PFSK-1 (cell line): Measurements from ENCODE around the gene STX11.

Experiments used
- FOXP2 ChIP-seq: optimal IDR thresholded peaks from 2 replicates; pipeline ENCODE3; 2011; ENCODE audit warnings: borderline replicate concordance, control low read depth, inconsistent platforms; ENCODE audit not compliant: insufficient read depth; ENCODE audit errors: extremely low read length, extremely low read depth
- POLR2AphosphoS5 ChIP-seq: IDR thresholded peaks from 2 replicates; pipeline ENCODE4 v1.6.1; 2012; ENCODE audit warnings: low read depth, mild to moderate bottlenecking, control low read depth, low read length, moderate library complexity
- SIN3A ChIP-seq: IDR thresholded peaks from 2 replicates; pipeline ENCODE4 v1.6.1; 2012; ENCODE audit warnings: mild to moderate bottlenecking, low read length, moderate library complexity, borderline replicate concordance; ENCODE audit not compliant: insufficient read depth
- TAF1 ChIP-seq: IDR thresholded peaks from 2 replicates; pipeline ENCODE4 v1.6.1; 2012; ENCODE audit warnings: low read length, control low read depth, borderline replicate concordance; ENCODE audit not compliant: insufficient read depth
- TF ChIP-seq, protein P1 (sequence below), 2 experiments: IDR thresholded peaks; 2 replicates each; pipeline versions ENCODE4 v1.6.1 to v1.8.0; 2011 to 2012; ENCODE audit warnings: low read depth in 2 of 2, low read length in 2 of 2, control low read depth in 1 of 2, inconsistent platforms in 1 of 2, mild to moderate bottlenecking in 1 of 2, moderate library complexity in 1 of 2; ENCODE audit not compliant: insufficient read depth in 1 of 2

GRCh38 chr6:144220031-144220790, 69.9 kb downstream of the STX11 start:
- no peak for TF ChIP-seq POLR2AphosphoS5
- TF ChIP-seq TAF1: no peak
- no peak for TF ChIP-seq FOXP2
- no peak for TF ChIP-seq SIN3A
- TF ChIP-seq, protein P1, sequence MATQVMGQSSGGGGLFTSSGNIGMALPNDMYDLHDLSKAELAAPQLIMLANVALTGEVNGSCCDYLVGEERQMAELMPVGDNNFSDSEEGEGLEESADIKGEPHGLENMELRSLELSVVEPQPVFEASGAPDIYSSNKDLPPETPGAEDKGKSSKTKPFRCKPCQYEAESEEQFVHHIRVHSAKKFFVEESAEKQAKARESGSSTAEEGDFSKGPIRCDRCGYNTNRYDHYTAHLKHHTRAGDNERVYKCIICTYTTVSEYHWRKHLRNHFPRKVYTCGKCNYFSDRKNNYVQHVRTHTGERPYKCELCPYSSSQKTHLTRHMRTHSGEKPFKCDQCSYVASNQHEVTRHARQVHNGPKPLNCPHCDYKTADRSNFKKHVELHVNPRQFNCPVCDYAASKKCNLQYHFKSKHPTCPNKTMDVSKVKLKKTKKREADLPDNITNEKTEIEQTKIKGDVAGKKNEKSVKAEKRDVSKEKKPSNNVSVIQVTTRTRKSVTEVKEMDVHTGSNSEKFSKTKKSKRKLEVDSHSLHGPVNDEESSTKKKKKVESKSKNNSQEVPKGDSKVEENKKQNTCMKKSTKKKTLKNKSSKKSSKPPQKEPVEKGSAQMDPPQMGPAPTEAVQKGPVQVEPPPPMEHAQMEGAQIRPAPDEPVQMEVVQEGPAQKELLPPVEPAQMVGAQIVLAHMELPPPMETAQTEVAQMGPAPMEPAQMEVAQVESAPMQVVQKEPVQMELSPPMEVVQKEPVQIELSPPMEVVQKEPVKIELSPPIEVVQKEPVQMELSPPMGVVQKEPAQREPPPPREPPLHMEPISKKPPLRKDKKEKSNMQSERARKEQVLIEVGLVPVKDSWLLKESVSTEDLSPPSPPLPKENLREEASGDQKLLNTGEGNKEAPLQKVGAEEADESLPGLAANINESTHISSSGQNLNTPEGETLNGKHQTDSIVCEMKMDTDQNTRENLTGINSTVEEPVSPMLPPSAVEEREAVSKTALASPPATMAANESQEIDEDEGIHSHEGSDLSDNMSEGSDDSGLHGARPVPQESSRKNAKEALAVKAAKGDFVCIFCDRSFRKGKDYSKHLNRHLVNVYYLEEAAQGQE (IDR thresholded peaks at IDR 0.05; ENCODE audit: insufficient read depth in 1 of 2, low read depth in 2 of 2, low read length in 2 of 2): no peak
